Caco-2 (cell line): ENCODE data around the gene RAF1. TPM values are rescaled to one million over a fixed set of nuclear protein-coding genes. Genes with fewer than 3 reads are reported as not detected.

Source experiments
- BruUV-seq: library from RNA; stranded (reverse); fragments of 400-500 nt; replicated peaks from 2 replicates; lab custom pipeline; 2021; lab: Mats Ljungman, UMichigan
- CTCF ChIA-PET: fragments of 300-600 bp; sonication (Branson Sonifier 250); formaldehyde crosslinking; loops from one replicate; lab custom pipeline; 2022; ENCODE audit warnings: antibody characterized with exemption; lab: Charles Lee
- POLR2A ChIA-PET: fragments of 300-600 bp; sonication (Branson Sonifier 250); formaldehyde crosslinking; loops from one replicate; lab custom pipeline; 2022; ENCODE audit warnings: antibody characterized with exemption; lab: Charles Lee
- DNase-seq, 2 experiments: peaks; one replicate each; pipeline versions ENCODE4 v3.0.0 to v3.0.0-alpha.2; 2020 to 2022
- H3K27me3 ChIP-seq: replicated peaks from 2 replicates; pipeline ENCODE4 v1.6.0; 2011; ENCODE audit warnings: low read length; ENCODE audit not compliant: control insufficient read depth, insufficient read depth
- H3K36me3 ChIP-seq: 2 replicates; pipeline ENCODE4 v1.5.1; 2011; ENCODE audit warnings: low read length; ENCODE audit not compliant: control insufficient read depth, insufficient read depth
- H3K4me1 ChIP-seq: fragments of 250-450 bp; sonication (Bioruptor Pico); 2 replicates; pipeline ENCODE4 v1.5.1; 2020; ENCODE audit warnings: mild to moderate bottlenecking
- H3K4me3 ChIP-seq: 2 replicates; pipeline ENCODE4 v1.5.1; 2011; ENCODE audit warnings: low read depth, mild to moderate bottlenecking, control low read depth, low read length
- H3K9me3 ChIP-seq: fragments of 250-450 bp; sonication (Bioruptor Pico); 2 replicates; pipeline ENCODE4 v1.5.1; 2020; ENCODE audit warnings: mild to moderate bottlenecking, moderate library complexity
- H3K27ac Mint-ChIP-seq: one replicate; pipeline ENCODE4 v1.8.0; 2022; ENCODE audit warnings: mixed read lengths; ENCODE audit not compliant: unreplicated experiment
- H3K27me3 Mint-ChIP-seq: one replicate; pipeline ENCODE4 v1.8.0; 2022; ENCODE audit warnings: mixed read lengths; ENCODE audit not compliant: insufficient read depth, unreplicated experiment
- H3K36me3 Mint-ChIP-seq: one replicate; pipeline ENCODE4 v1.8.0; 2022; ENCODE audit warnings: mild to moderate bottlenecking, mixed read lengths; ENCODE audit not compliant: insufficient read depth, unreplicated experiment
- H3K4me1 Mint-ChIP-seq: one replicate; pipeline ENCODE4 v1.8.0; 2022; ENCODE audit warnings: low read depth, mixed read lengths; ENCODE audit not compliant: unreplicated experiment
- H3K4me3 Mint-ChIP-seq: one replicate; pipeline ENCODE4 v1.8.0; 2022; ENCODE audit warnings: mild to moderate bottlenecking, moderate library complexity, mixed read lengths; ENCODE audit not compliant: unreplicated experiment
- H3K9me3 Mint-ChIP-seq: one replicate; pipeline ENCODE4 v1.8.0; 2022; ENCODE audit warnings: mixed read lengths; ENCODE audit not compliant: unreplicated experiment
- intact Hi-C: fragments of 100-400 bp; cut with micrococcal nuclease; formaldehyde crosslinking; loops from one replicate; pipeline ENCODE4 v1.10.0; 2022; ENCODE audit not compliant: unreplicated experiment
- total RNA-seq: library from RNA; stranded (reverse); gene quantifications from 2 replicates; pipeline ENCODE4 v1.2.3, GENCODE V29; 2022
- TF ChIP-seq, protein P1 (sequence below), 2 experiments: fragments of 200-600 bp in 1 of 2; IDR thresholded peaks; 1 replicate in 1 of 2; 2 replicates in 1 of 2; pipeline versions ENCODE4 v1.5.1 to v1.8.0; 2011 to 2022; ENCODE audit warnings: antibody characterized with exemption in 1 of 2, control low read depth in 1 of 2, inconsistent platforms in 1 of 2, low read depth in 1 of 2, low read length in 1 of 2, mild to moderate bottlenecking in 1 of 2, moderate library complexity in 1 of 2; ENCODE audit not compliant: insufficient read depth in 1 of 2, severe bottlenecking in 1 of 2, unreplicated experiment in 1 of 2

RAF1 gene
- total RNA-seq, 1 experiment from 2014 or later: 93.6 TPM

DNA sequence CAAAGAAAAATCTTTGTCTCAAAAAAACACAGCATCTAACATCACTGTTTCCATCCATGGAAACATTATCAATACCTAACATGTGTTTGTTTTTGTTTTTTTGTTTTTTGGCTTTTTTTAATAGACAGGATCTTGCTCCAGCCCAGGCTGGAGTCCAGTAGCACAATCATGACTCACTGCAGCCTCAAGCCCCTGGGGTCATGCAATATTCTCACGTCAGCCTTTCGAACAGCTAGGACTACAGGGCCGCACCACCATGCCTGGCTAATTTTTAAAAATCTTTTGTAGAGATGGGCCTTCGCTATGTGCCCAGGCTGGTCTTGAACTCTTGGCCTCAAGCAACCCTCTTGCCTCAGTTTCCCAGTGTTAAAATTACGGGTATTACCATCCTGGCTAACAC is 52.8 kb downstream of the RAF1 start:
- Mint-ChIP-seq H3K4me1 (no peaks in the 10 kb centered on the region), H3K9me3 (no peaks in the 10 kb centered on the region), H3K4me3 (no peak overlapping the region), H3K27me3 (no peaks in the 10 kb centered on the region), H3K27ac (no peak overlapping the region), H3K36me3 (peaks cover 46% of the 10 kb centered on the region)
- no peaks in the 10 kb centered on the region for H3K4me1 ChIP-seq
- H3K4me3 ChIP-seq: no peak overlapping the region
- H3K9me3 ChIP-seq: no peaks in the 10 kb centered on the region
- ChIA-PET POLR2A (no interaction called here), CTCF (no interaction called here)
- H3K27me3 ChIP-seq: no peaks in the 10 kb centered on the region
- no TSS peak for BruUV-seq
- TF ChIP-seq, protein P1, sequence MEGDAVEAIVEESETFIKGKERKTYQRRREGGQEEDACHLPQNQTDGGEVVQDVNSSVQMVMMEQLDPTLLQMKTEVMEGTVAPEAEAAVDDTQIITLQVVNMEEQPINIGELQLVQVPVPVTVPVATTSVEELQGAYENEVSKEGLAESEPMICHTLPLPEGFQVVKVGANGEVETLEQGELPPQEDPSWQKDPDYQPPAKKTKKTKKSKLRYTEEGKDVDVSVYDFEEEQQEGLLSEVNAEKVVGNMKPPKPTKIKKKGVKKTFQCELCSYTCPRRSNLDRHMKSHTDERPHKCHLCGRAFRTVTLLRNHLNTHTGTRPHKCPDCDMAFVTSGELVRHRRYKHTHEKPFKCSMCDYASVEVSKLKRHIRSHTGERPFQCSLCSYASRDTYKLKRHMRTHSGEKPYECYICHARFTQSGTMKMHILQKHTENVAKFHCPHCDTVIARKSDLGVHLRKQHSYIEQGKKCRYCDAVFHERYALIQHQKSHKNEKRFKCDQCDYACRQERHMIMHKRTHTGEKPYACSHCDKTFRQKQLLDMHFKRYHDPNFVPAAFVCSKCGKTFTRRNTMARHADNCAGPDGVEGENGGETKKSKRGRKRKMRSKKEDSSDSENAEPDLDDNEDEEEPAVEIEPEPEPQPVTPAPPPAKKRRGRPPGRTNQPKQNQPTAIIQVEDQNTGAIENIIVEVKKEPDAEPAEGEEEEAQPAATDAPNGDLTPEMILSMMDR (IDR thresholded peaks at IDR 0.05; ENCODE audit: insufficient read depth in 1 of 2, low read depth in 1 of 2, low read length in 1 of 2, severe bottlenecking in 1 of 2, unreplicated experiment in 1 of 2): no peak
- DNase-seq: no peak
- intact Hi-C loops: loop anchor here (5.0 kb wide), 1 partner anchor 111 kb away; no protein-coding TSS in a partner anchor
- H3K36me3 ChIP-seq: no peaks in the 10 kb centered on the region; the same call in none of the 2 replicates

DNA sequence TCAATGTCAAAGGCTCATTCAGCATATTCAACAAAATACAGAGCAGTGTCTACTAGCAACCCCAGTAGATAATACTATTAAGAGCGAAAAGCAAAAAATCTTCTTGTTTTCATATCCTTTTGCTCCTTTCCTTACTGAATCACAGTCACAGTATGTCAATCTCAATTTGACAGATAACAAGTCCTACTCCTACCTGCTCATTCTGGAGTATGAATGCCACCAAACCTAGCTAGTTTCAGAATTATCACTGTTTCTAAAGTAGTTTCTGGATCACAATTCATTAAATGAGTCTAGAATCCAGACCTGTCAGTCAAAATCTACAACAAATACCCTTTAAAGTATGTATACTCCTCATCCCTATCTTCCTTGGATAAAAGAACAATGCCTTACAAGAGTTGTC is 55.5 kb downstream of the RAF1 start:
- peaks cover 34% of the 10 kb centered on the region for H3K36me3 Mint-ChIP-seq
- ChIA-PET POLR2A (interaction anchor here (0.6 kb wide), 1 partner anchor 120 kb away, joined by 6 read pairs; no protein-coding TSS in a partner anchor), CTCF (interaction anchor here (0.7 kb wide), 1 partner anchor 68 kb away, joined by 6 read pairs; no protein-coding TSS in a partner anchor)
- no peaks in the 10 kb centered on the region for H3K4me1 Mint-ChIP-seq
- TF ChIP-seq, protein P1 (IDR thresholded peaks at IDR 0.05; ENCODE audit: insufficient read depth in 1 of 2, low read depth in 1 of 2, low read length in 1 of 2, severe bottlenecking in 1 of 2, unreplicated experiment in 1 of 2): no peak
- Histone ChIP-seq H3K4me1 (no peaks in the 10 kb centered on the region), H3K36me3 (no peaks in the 10 kb centered on the region; the same call in none of the 2 replicates), H3K27me3 (no peaks in the 10 kb centered on the region), H3K9me3 (no peaks in the 10 kb centered on the region), H3K4me3 (no peak overlapping the region)
- H3K4me3 Mint-ChIP-seq: no peak overlapping the region
- no peaks in the 10 kb centered on the region for H3K9me3 Mint-ChIP-seq
- H3K27me3 Mint-ChIP-seq: no peaks in the 10 kb centered on the region
- no TSS peak for BruUV-seq
- H3K27ac Mint-ChIP-seq: no peak overlapping the region
- no peak for DNase-seq
- intact Hi-C loops: loop anchor here (10.0 kb wide), 1 partner anchor 46 kb away; no protein-coding TSS in a partner anchor

DNA sequence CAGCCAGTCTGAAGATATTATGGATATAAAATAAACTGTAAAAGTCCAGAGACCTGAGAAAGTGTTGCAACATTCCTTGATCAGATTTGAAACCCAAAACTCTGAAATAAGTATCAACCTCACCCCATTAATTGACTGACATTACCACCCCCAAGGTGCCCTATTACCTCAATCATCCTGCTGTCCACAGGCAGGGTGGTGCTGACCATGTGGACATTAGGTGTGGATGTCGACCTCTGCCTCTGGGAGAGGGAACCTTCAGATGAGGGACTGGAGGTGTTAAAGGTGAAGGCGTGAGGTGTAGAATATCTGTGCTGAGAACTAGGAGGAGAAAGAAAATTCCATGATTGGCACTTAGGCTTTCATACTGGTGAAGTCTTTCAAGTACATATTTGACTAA is 59.9 kb downstream of the RAF1 start:
- POLR2A ChIA-PET: no interaction called here
- CTCF ChIA-PET: no interaction called here
- TF ChIP-seq, protein P1 (IDR thresholded peaks at IDR 0.05; ENCODE audit: insufficient read depth in 1 of 2, low read depth in 1 of 2, low read length in 1 of 2, severe bottlenecking in 1 of 2, unreplicated experiment in 1 of 2): no peak
- BruUV-seq: no TSS peak
- Mint-ChIP-seq H3K27ac (no peak overlapping the region), H3K36me3 (peaks cover 56% of the 10 kb centered on the region), H3K9me3 (no peaks in the 10 kb centered on the region), H3K4me3 (no peak overlapping the region), H3K27me3 (no peaks in the 10 kb centered on the region), H3K4me1 (no peaks in the 10 kb centered on the region)
- H3K36me3 ChIP-seq: no peaks in the 10 kb centered on the region; the same call in 1 of the 2 replicates
- intact Hi-C loops: loop anchor here (10.0 kb wide), 1 partner anchor 51 kb away; no protein-coding TSS in a partner anchor
- H3K4me1 ChIP-seq: no peaks in the 10 kb centered on the region
- H3K9me3 ChIP-seq: no peaks in the 10 kb centered on the region
- no peaks in the 10 kb centered on the region for H3K27me3 ChIP-seq
- no peak overlapping the region for H3K4me3 ChIP-seq
- DNase-seq: no peak
